Posterior cingulate gyrus (tissue), 11 donors: ENCODE results near the gene REM1.
"Not testable (repeated sequence)": the region's sequence is repeated elsewhere in the genome, so short reads cannot be mapped to it uniquely, and the experiment has no call there.

Experiments used
- DNase-seq, 10 donors: peaks; one replicate each; pipeline versions ENCODE4 v3.0.0 to v3.0.0-alpha.2; 2020 to 2021; ENCODE audit warnings: mixed read lengths in 3 of 10
- intact Hi-C: fragments of 100-400 bp; cut with DNase I; formaldehyde crosslinking; loops from one replicate; pipeline ENCODE4 v1.15.1; 2023

The REM1 gene

DNA sequence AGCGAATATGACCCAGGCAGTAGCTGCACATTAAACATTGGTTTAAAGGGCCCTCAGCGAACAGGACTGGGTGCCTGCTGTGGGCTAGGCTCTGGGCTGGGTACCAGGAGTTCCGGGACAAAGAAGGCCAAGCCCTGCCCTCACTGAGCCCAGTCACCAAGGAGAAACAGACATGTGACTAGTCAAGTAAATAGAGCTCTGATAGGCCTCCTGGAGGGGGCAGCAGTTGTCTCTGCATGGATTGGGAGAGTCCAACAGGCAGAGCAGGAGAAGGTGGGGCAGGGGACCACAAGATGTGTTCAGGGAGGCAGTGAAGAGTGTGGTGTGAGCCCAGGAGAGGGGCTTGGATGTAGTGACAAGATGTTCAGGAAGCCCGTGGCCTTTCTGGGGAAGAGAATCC, 42.3 kb downstream of the REM1 start:
- DNase-seq = no peak

DNA sequence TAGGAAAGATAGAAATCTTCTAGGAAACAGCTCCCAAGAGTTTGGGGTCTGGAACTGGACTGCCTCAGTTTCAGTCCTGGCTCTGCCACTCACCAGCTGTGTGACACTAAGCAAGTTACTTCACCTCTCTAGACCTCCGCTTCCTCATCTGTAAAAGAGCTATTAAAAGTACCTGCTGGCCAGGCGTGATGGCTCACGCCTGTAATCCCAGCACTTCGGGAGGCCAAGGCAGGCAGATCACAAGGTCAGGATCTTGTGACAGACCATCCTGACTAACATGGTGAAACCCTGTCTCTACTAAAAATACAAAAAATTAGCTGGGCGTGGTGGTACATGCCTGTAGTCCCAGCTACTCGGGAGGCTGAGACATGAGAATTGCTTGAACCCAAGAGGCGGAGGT, 46.2 kb downstream of the REM1 start:
- DNase-seq, intact Hi-C loops: not testable (repeated sequence)

More for the DNA sequence above, 42.3 kb downstream of the REM1 start:
- intact Hi-C loops = no loop called here

- intact Hi-C loops = no loop called here
- no peak for DNase-seq
Measured at GRCh38 chr20:31522731-31523130, 47.6 kb downstream of the REM1 start.

DNA sequence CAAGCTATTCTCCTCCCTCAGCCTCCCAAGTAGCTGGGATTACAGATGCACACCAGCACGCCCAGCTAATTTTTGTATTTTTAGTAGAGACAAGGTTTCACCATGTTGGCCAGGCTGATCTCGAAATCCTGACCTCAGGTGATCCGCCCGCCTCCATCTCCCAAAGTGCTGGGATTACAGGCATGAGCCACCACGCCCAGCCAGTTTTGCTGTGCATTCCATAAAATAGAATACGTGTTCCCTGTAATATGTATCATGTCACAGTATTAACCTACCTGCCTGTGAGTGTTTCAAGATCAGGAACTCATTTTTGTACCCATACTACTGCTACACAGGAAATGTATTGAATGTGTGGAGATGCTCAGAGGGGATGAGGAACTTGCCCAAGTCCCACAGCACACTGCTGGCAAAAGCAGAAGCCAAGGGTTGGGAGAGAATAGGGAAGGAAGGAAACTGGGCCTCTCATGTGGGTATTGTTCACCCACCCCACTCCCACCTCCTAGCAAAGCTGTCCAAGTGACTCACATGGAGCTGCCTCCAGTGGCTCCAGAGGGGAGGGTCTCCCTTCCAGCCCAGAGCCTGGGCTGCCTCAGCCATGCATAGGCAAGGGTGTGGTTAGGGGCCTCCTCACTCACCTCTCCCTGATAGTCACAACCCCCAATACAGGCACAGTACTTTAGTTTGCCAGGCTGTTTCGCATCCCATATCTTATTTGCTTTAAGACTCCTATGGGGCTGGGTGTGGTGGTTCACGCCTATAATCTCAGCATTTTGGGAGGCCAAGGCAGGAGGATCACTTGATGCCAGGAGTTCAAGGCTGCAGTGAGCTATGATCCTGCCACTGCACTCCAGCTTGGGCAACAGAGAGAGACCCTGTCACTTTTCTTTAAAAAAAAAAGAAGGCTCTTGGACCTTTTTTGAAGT, 48.5 kb downstream of the REM1 start:
- intact Hi-C loops = no loop called here
- peak in 1 of 10 donors; percentile 11 for DNase-seq

DNA sequence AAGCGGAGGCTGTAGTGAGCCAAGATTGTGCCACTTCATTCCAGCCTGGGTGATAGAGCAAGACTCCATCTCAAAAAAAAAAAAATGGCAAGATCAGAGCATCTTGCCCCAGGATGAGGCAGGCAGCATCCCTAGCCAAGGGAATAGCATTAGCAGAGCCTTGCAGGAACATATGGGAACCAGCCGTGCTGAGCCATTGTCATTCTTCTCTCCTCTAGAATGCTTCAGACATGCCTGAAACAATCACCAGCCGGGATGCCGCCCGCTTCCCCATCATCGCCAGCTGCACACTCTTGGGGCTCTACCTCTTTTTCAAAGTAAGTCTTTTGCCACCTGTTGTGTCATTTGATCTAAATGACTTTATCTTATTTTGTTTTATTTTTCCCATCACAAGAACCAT, 52.2 kb downstream of the REM1 start:
- intact Hi-C loops = no loop called here
- peak in 1 of 10 donors; percentile 70 for DNase-seq
